Aorta (tissue), 5 donors: ENCODE data around the gene VAT1. TPM values are rescaled to one million over a fixed set of nuclear protein-coding genes. Genes with fewer than 3 reads are reported as not detected.
"Not testable (repeated sequence)": the region's sequence is repeated elsewhere in the genome, so short reads cannot be mapped to it uniquely, and the experiment has no call there.

Experiments
- ATAC-seq: fragments of 200-7000 bp; cut with Tn5 transposase; one replicate; pipeline ENCODE4 v1.9.1; 2022; ENCODE audit warnings: moderate library complexity; ENCODE audit not compliant: low FRiP score
- DNase-seq, 2 donors: peaks; one replicate each; pipeline ENCODE4 v3.0.0-alpha.2; 2020
- H3K27ac ChIP-seq, 2 donors: one replicate each; pipeline ENCODE4 v1.5.1; 2013; ENCODE audit warnings: low read length in 2 of 2, mild to moderate bottlenecking in 2 of 2, moderate library complexity in 2 of 2, control low read depth in 1 of 2, inconsistent platforms in 1 of 2, low read depth in 1 of 2
- H3K27me3 ChIP-seq, 2 donors: one replicate each; pipeline ENCODE4 v1.6.1; 2013; ENCODE audit warnings: control low read depth in 1 of 2, low read length in 1 of 2, mild to moderate bottlenecking in 1 of 2, moderate library complexity in 1 of 2; ENCODE audit not compliant: insufficient read depth in 2 of 2, control insufficient read depth in 1 of 2
- H3K36me3 ChIP-seq, 2 donors: one replicate each; pipeline ENCODE4 v1.6.1; 2013; ENCODE audit warnings: control low read depth in 1 of 2, low read length in 1 of 2, mild to moderate bottlenecking in 1 of 2; ENCODE audit not compliant: insufficient read depth in 2 of 2, control insufficient read depth in 1 of 2
- H3K4me1 ChIP-seq, 2 donors: one replicate each; pipeline ENCODE4 v1.6.1; 2013; ENCODE audit warnings: low read length in 2 of 2, control low read depth in 1 of 2, mild to moderate bottlenecking in 1 of 2, moderate library complexity in 1 of 2; ENCODE audit not compliant: insufficient read depth in 2 of 2, control insufficient read depth in 1 of 2
- H3K4me3 ChIP-seq, 2 donors: one replicate each; pipeline ENCODE4 v1.5.1; 2013; ENCODE audit warnings: low read length in 2 of 2, control low read depth in 1 of 2, mild to moderate bottlenecking in 1 of 2
- H3K9me3 ChIP-seq: one replicate; pipeline ENCODE4 v1.6.1; 2013; ENCODE audit warnings: mild to moderate bottlenecking, low read length; ENCODE audit not compliant: control insufficient read depth
- WGBS, 2 donors: extraction: QIAGEN DNeasy Blood & Tissue Kit; methylation state at CpG; one replicate each; pipeline ENCODE4 v1.1.7; 2013; 5-methylcytosine and 5-hydroxymethylcytosine counted together
- intact Hi-C, 2 donors: fragments of 100-400 bp; cut with DNase I; formaldehyde crosslinking; loops; one replicate each; pipeline versions ENCODE4 v1.14.2 to v1.15.0; 2022
- polyA plus RNA-seq, 2 donors: library from polyadenylated mRNA; stranded (reverse); fragments of 200-250 nt; gene quantifications; one replicate each; pipeline ENCODE4 v1.2.3, GENCODE V29; 2013
- total RNA-seq, 2 donors: library from RNA; stranded (reverse); fragmentation: NEBNext Ultra II Directional; extraction: Animal tissue kit (Norgen Biotek cat#: 25700); gene quantifications; one replicate each; pipeline ENCODE4 v1.2.1, GENCODE V29; 2021
- donor health status: healthy with polysubstance abuse.
- donor health status: Bipolar disorder and iron deficiency.
- donor health status: DM: no; HTN: no; CAD: no.
- donor health status: DM: no; HTN: no; CAD: no.
- donor health status: DM: yes; HTN: yes; CAD: no.

Gene VAT1
- total and polyA plus RNA-seq, 4 donors, result 55.7 to 241 (median 115) TPM

- H3K27ac ChIP-seq, result no peak overlapping the region
- ATAC-seq (no peak), DNase-seq (peak in 1 of 2 donors; percentile 12)
- no peaks in the 10 kb centered on the region for H3K9me3 ChIP-seq
- WGBS, 2 donors, result 88 to 89% methylated on average over 6 of the region's 6 CpGs
- peaks cover 0 to 11% of the 10 kb centered on the region in 2 donors for H3K36me3 ChIP-seq
- H3K27me3 ChIP-seq, result no peaks in the 10 kb centered on the region
- H3K4me3 ChIP-seq, result no peak overlapping the region
- no peaks in the 10 kb centered on the region for H3K4me1 ChIP-seq
- intact Hi-C loops, result loop anchor here in 1 of 2 donors (10.0 kb wide), 1 partner anchor 145 kb away; the partner anchor contains the start of gene AOC2
Measured at GRCh38 chr17:42989726-42990652, 32.2 kb downstream of the VAT1 start.

GRCh38 chr17:42989141-42989540 is 33.0 kb downstream of the VAT1 start:
- H3K36me3 ChIP-seq, result peaks cover 0 to 11% of the 10 kb centered on the region in 2 donors
- DNase-seq (no peak), ATAC-seq (no peak)
- no peak overlapping the region for H3K4me3 ChIP-seq
- no peaks in the 10 kb centered on the region for H3K27me3 ChIP-seq
- H3K27ac ChIP-seq, result no peak overlapping the region
- H3K9me3 ChIP-seq, result no peaks in the 10 kb centered on the region
- intact Hi-C loops, result no loop called here
- H3K4me1 ChIP-seq, result no peaks in the 10 kb centered on the region
- 92 to 94% methylated on average over 5 of the region's 5 CpGs for WGBS, 2 donors

- Histone ChIP-seq H3K4me3 (no peak overlapping the region), H3K36me3 (no peaks in the 10 kb centered on the region), H3K4me1 (no peaks in the 10 kb centered on the region), H3K9me3 (no peaks in the 10 kb centered on the region), H3K27me3 (no peaks in the 10 kb centered on the region), H3K27ac (no peak overlapping the region)
- DNase-seq (no peak), ATAC-seq (peak; percentile 47)
- intact Hi-C loops, result no loop called here
- WGBS, 2 donors, result 0% methylated on average over 1 of the region's 1 CpG; no CpG with 5 or more reads in 1 of the 2 donors
Measured at GRCh38 chr17:42985225-42985624, 37.0 kb downstream of the VAT1 start.

- Histone ChIP-seq H3K27ac (no peak overlapping the region), H3K4me3 (no peak overlapping the region), H3K9me3 (no peaks in the 10 kb centered on the region), H3K27me3 (no peaks in the 10 kb centered on the region), H3K4me1 (no peaks in the 10 kb centered on the region), H3K36me3 (no peaks in the 10 kb centered on the region)
- intact Hi-C loops, result no loop called here
- ATAC-seq, result no peak
- no peak for DNase-seq
Measured at GRCh38 chr17:42982266-42982665, 39.9 kb downstream of the VAT1 start.

GRCh38 chr17:42980766-42981397 is 41.3 kb downstream of the VAT1 start:
- ATAC-seq (peak; percentile 58), DNase-seq (peak; percentile 59 to 78)
- intact Hi-C loops, result no loop called here

GRCh38 chr17:42980274-42980765 is 41.9 kb downstream of the VAT1 start, which contains the start of gene RUNDC1:
TSS of gene RUNDC1 (plus strand) at chr17:42980565. CDS start at chr17:42980577, 12 bp downstream.
- peak within 1 kb of the TSS; percentile 82 to 98 for H3K4me3 ChIP-seq
- ATAC-seq, result peak; percentile 96
- intact Hi-C loops, result no loop called here
- H3K9me3 ChIP-seq, result no peaks in the 10 kb centered on the region
- H3K27me3 ChIP-seq, result no peaks in the 10 kb centered on the region
- peak within 1 kb of the TSS in 1 of 2 donors; percentile 60 for H3K27ac ChIP-seq
- H3K4me1 ChIP-seq, result no peaks in the 10 kb centered on the region
- 0% methylated on average over 29 to 39 of the region's 39 CpGs for WGBS, 2 donors
- no peaks in the 10 kb centered on the region for H3K36me3 ChIP-seq
- DNase-seq, result peak; percentile 95 to 98

More at GRCh38 chr17:42980766-42981397, 41.3 kb downstream of the VAT1 start:
- no peaks in the 10 kb centered on the region for H3K36me3 ChIP-seq
- H3K27me3 ChIP-seq, result no peaks in the 10 kb centered on the region
- no peaks in the 10 kb centered on the region for H3K9me3 ChIP-seq
- H3K27ac ChIP-seq, result peak overlapping the region in 1 of 2 donors; percentile 60
- 0 to 1% methylated on average over 47 to 67 of the region's 67 CpGs for WGBS, 2 donors
- H3K4me1 ChIP-seq, result no peaks in the 10 kb centered on the region
- peak overlapping the region; percentile 82 to 98 for H3K4me3 ChIP-seq

GRCh38 chr17:42979511-42980273 is 42.5 kb downstream of the VAT1 start, which contains the start of gene PTGES3L:
TSS of gene PTGES3L (minus strand) at chr17:42980080. CDS start at chr17:42980053, 27 bp downstream.
- Histone ChIP-seq H3K9me3 (no peaks in the 10 kb centered on the region), H3K36me3 (no peaks in the 10 kb centered on the region), H3K27me3 (no peaks in the 10 kb centered on the region), H3K4me3 (peak within 1 kb of the TSS; percentile 82 to 98), H3K27ac (peak within 1 kb of the TSS in 1 of 2 donors; percentile 60), H3K4me1 (no peaks in the 10 kb centered on the region)
- WGBS, 2 donors, result 26 to 30% methylated on average over 21 of the region's 21 CpGs
- ATAC-seq, result peak; percentile 75
- peak; percentile 71 to 88 for DNase-seq
- intact Hi-C loops, result no loop called here

- H3K4me1 ChIP-seq, H3K4me3 ChIP-seq, H3K27ac ChIP-seq, H3K9me3 ChIP-seq, H3K36me3 ChIP-seq, DNase-seq, ATAC-seq, H3K27me3 ChIP-seq, intact Hi-C loops: not testable (repeated sequence)
- WGBS, 2 donors, result 85 to 89% methylated on average over 16 of the region's 16 CpGs
Measured at GRCh38 chr17:42975701-42976100, 46.5 kb downstream of the VAT1 start.
